GM19239 (cell line): ENCODE data around the gene PPP2R3C.
"Not testable (repeated sequence)": the region's sequence is repeated elsewhere in the genome, so short reads cannot be mapped to it uniquely, and the experiment has no call there.

ENCODE experiments used
- DNase-seq: peaks from one replicate; pipeline ENCODE4 v3.0.0; 2011; ENCODE audit warnings: low spot score; ENCODE audit not compliant: insufficient read length
- FAIRE-seq: peaks from 2 replicates; lab custom pipeline; 2011; peaks lifted over from hg19 to GRCh38; lab: Jason Lieb, UNC

PPP2R3C gene

DNA sequence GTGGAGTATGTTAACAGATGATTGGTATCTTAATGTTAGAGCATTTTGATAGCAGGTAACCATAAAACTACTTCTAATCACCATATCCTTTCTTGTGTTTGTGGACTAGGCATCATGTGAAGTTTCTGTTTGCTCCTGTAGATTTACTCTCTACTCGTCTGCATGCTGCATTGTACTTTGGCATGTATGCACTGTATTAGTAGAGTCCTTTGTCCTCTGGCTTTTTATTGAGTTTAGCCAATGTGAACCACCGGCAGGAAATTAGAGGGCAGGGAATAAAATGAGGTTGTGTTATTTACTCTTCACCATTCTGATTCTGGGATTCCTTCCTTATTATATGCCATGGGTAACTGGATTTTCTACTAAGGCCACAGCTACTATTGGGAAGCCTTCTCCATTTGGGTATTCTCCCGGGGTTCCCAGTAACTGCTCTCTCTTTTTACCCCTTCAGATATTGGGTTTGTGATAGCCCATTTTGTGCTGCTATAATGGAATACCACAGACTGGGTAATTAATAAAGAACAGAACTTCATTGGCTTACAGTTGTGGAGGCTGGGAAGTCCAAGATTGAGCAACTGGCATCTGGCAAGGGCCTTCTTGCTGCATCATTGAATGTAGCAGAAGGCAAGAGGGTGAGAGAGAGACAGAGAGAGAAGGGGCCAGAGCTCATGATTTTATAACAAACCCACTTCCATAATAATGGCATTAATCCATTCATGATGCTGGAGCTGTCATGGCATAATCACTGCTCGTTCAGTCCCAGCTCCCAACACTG is 53.4 kb downstream of the PPP2R3C start:
- FAIRE-seq: no peak
- DNase-seq: no peak

DNA sequence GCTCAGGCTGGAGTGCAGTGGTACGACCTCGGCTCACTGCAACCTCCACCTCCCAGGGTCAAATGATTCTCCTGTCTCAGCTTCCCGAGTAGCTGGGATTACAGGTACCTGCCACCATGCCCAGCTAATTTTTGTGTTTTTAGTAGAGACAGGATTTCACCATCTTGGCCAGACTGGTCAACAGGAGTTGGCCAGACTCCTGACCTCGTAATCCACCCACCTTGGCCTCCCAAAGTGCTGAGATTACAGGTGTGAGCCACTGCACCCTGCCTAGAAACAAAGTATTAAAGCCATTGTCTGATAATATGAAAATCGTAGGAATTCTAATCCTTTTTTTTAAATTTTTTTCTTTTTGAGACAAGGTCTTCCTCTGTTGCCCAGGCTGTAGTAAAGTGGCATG is 56.1 kb downstream of the PPP2R3C start:
- not testable (repeated sequence) for FAIRE-seq, DNase-seq

GRCh38 chr14:35061113-35061791 is 60.5 kb downstream of the PPP2R3C start:
- DNase-seq, FAIRE-seq: not testable (repeated sequence)

DNA sequence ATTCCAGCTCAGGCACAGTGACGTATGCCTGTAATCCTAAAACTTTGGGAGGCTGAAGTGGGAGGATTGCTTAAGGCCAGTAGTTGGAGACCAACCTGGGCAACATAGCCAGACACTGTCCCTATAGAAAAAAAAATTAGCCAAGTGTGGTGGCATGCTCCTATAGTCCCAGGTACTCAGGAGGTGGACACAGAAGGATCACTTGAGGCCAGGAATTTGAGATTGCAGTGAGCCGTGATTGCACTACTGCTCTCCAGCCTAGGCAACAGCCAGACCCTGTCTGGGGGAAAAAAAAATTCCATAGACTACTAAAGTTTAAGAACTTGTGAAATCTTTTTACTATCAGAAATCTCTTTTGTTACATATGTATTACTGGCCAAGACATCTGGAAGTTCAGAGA is 69.2 kb downstream of the PPP2R3C start:
- no peak for DNase-seq
- FAIRE-seq: no peak

DNA sequence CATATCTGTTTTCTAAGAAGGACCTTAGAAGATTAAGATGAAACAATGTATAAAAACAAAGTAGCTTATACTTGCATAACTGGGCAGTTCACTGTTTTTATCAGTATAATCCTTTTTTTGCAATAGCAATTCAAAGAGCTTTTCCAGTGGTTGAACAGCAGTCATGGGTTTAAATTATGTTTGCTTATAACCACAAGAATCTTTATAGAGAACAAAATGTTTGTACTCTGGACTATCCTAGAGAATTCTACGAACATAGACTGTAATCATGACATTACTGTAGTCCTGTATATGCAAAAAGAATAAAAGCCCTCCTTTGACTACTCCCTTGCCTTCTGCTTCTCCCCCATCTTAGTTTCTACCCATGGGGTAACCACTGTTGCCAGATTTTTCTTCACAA is 70.0 kb downstream of the PPP2R3C start:
- FAIRE-seq: no peak

DNA sequence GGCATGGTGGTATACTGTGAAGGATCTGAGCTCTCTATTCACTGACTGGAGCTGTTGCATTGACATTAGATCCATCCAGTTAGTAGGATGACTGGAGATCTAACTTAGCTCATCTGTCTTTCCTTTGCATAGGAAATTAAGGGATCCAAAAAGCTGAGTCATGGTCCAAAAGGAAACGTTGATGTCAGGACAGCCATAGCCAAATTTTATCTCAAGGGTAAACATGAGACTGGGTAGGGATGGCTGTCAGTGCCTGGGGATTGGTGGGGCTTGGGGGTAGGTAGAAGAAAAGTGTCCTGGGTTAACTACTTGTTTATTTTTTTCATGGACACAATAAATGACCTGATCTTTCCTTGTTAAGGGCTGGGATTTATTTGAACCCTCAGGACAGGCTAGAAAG is 71.1 kb downstream of the PPP2R3C start:
- DNase-seq: no peak
- FAIRE-seq: no peak

More for the DNA sequence above, 70.0 kb downstream of the PPP2R3C start:
- DNase-seq: no peak

GRCh38 chr14:35047976-35048513 is 73.7 kb downstream of the PPP2R3C start:
- no peak for FAIRE-seq

GRCh38 chr14:35046751-35047536 is 74.8 kb downstream of the PPP2R3C start:
- peak; percentile 51 for FAIRE-seq
- DNase-seq: peak; percentile 38

More at GRCh38 chr14:35047976-35048513, 73.7 kb downstream of the PPP2R3C start:
- no peak for DNase-seq

- DNase-seq: peak; percentile 96
- peak; percentile 91 for FAIRE-seq
Observed at GRCh38 chr14:35046048-35046750, 75.6 kb downstream of the PPP2R3C start, which contains the start of gene FAM177A1. Gene FAM177A1, plus strand, starts transcription at chr14:35046272. Its CDS starts 192 bp downstream, at chr14:35046464.

- DNase-seq: no peak
- no peak for FAIRE-seq
Observed at GRCh38 chr14:35045798-35046047, 76.1 kb downstream of the PPP2R3C start.

- FAIRE-seq (no peak), DNase-seq (no peak)
Observed at GRCh38 chr14:35044939-35045797, 76.6 kb downstream of the PPP2R3C start.

GRCh38 chr14:35043046-35043445 is 78.7 kb downstream of the PPP2R3C start:
- FAIRE-seq (no peak), DNase-seq (no peak)

DNA sequence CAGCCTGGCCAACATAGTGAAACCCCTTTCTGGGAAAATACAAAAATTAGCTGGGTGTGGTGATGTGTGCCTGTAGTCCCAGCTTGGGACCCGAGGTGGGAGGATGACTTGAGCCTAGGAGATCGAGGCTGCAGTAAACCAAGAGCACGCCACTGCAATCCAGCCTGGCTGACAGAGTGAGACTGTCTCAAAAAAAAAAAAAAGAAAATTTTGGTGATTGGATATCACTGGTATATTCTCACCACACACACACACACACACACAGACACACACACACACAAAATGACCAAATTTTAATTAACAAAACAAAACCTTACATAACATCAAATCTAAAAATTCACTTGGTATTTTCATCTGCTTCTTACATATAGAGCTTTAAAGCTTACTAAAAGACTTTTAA is 79.2 kb downstream of the PPP2R3C start:
- FAIRE-seq (no peak), DNase-seq (no peak)

GRCh38 chr14:35038312-35038711 is 83.5 kb downstream of the PPP2R3C start:
- not testable (repeated sequence) for DNase-seq, FAIRE-seq
